Measurements from ENCODE around the gene NFATC2IP.

DNA sequence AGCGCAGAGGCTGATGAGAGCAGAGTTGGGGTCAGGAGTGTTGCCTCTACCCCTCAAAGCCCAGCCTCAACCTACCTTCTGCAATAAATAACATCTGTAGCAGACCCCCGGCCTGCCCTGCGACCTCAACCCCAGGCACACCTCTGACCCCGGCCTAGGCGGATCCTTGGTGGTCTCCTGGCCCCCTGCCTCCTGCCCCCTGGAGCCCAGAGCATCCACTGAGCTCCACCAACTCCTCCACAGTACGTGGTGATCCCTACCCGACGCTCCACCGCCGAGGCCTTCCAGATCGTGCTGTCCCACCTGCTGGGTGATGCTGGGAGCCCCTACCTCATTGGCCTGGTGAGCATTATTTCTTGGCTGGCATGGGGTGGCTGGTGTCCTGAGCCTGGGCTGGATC lies 32.2 kb downstream of the NFATC2IP start:
- TF ChIP-seq POLR2AphosphoS5 (IDR thresholded peaks at IDR 0.05) (no peak), POLR2A (IDR thresholded peaks at IDR 0.05) (no peak)
- TF ChIP-seq, protein P1, sequence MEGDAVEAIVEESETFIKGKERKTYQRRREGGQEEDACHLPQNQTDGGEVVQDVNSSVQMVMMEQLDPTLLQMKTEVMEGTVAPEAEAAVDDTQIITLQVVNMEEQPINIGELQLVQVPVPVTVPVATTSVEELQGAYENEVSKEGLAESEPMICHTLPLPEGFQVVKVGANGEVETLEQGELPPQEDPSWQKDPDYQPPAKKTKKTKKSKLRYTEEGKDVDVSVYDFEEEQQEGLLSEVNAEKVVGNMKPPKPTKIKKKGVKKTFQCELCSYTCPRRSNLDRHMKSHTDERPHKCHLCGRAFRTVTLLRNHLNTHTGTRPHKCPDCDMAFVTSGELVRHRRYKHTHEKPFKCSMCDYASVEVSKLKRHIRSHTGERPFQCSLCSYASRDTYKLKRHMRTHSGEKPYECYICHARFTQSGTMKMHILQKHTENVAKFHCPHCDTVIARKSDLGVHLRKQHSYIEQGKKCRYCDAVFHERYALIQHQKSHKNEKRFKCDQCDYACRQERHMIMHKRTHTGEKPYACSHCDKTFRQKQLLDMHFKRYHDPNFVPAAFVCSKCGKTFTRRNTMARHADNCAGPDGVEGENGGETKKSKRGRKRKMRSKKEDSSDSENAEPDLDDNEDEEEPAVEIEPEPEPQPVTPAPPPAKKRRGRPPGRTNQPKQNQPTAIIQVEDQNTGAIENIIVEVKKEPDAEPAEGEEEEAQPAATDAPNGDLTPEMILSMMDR (IDR thresholded peaks at IDR 0.05), result no peak
